Right renal pelvis (tissue), 4 donors: Measurements from ENCODE around the gene CAPZB. TPM values are rescaled to one million over a fixed set of nuclear protein-coding genes. Genes with fewer than 3 reads are reported as not detected.
"Not testable (repeated sequence)": the region's sequence is repeated elsewhere in the genome, so short reads cannot be mapped to it uniquely, and the experiment has no call there.

ENCODE experiments used
- DNase-seq, 4 donors: peaks; one replicate each; pipeline ENCODE4 v3.0.0-alpha.2; 2013; ENCODE audit warnings: low read depth in 4 of 4, low spot score in 3 of 4, missing footprints in 1 of 4
- polyA plus RNA-seq, 4 donors: library from polyadenylated mRNA; unstranded; fragments of 120-200 nt; gene quantifications; one replicate each; pipeline ENCODE4 v1.2.1, GENCODE V29; 2013; ENCODE audit not compliant: insufficient read length in 4 of 4

The CAPZB gene
- polyA plus RNA-seq, 4 donors, result 248 to 277 (median 264) TPM

DNA sequence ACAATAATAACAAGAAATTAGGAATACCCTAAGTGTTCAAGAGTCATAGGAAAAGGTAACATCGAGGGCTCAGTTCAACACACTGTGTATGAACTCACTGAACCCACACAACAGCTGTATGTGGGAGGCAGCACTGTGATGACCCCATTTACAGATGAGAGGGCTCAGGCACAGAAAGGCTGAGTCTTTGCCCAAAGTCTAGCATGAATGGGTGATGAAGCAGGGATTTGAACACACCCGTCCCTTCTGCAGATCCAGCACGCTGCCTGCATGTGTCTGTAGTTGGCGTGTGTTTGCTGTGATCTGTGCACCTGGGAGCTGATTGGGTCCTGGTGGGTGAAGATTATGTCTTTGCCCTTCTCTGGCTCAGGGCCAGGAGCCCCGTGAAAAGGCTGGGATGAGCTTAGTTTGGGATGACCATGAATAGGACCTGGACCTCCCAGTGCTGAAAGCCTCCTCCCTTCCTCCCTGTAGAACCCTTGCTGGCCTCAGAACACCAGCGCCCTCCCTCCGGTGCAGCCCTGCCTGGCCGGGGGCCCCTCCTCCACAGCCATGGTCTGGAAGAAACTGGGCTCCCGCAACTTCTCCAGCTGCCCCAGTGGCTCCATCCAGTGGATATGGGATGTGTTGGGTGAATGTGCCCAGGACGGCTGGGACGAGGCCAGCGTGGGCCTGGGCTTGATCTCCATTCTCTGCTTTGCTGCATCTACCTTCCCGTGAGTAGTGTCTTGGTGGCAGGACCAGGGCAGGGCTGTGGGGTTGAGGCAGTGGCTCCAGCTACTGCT lies 168.0 kb downstream of the CAPZB start:
- no peak for DNase-seq

DNA sequence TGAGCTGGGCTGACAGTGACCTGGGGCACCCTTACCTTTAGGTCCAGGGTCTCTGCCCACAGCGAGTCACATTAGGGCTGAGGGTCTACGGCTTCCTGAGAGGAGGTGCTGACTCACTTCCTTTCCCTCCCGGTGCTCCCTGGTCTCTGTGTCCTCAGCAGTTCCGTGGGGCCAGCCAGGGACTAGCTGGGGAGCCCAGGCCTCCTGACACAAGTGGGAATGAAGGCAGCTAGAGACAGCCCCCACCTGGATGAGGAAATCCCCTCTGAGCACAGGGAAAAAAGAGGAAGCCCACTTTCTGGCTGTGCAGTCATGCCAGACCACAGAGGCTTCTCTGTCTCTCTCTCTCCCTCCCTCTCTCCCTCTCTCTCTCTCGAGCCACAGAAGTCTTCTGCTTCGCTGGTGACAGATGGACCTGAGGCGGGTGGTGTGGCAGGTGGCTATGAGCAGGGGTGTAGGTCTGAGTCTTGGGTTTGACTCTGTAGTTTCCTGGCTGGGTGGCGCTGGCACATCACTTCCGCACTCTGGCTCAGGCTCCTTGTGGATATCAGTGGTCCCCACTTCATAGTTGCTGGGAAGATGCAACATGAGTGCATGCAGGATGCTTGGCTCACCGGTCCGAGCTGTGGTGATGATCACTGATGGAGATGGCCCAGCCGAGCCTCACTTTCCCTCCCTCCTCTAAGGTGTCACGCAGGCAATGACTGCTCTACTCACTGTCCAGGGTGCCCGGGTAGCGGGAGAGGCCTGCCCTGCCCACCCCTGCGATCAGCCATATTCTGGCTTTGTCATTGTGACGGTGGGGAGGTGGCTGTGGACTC lies 169.8 kb downstream of the CAPZB start:
- no peak for DNase-seq

DNA sequence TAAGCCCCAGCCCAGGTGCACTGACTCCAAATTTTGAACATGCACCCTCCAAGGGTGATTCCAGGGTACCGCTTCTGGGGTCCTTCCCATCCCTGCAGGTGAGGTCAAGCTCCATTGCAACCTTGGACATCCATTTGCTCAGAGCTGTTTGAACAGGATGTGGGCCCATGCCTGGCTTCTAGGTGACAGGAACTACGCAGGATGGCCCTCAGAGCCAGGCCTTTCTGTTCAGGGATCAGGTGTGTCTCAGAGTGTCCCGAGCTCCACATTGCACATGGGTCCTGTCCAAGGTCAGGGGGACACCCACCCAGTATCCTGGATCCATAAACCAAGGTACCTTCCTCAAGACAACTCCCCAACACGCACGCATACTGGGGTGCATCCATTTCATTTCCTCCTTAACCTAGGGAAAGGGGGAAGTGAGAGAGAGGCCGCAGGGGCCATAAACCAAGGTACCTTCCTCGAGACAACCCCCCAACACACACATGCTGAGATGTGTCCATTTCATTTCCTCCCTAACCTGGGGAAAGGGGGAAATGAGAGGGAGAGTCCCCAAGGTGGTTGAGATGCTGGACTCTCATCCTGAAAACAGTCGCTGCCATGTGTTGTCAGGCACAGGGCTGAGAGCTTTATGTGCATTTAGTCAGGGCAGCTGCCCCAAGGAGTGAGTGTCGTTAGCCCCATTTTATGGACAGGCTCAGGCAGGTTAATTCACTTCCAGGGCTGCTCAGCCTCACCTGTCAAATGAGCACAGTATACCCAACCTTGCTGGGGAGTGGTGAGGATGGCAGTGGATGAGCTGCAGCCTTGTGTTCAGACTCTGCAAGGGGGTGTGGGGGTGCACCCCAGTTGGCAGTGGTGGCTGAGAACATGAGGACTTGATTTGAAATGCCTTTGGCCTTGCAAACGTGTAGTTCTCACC lies 171.1 kb downstream of the CAPZB start:
- no peak for DNase-seq

DNA sequence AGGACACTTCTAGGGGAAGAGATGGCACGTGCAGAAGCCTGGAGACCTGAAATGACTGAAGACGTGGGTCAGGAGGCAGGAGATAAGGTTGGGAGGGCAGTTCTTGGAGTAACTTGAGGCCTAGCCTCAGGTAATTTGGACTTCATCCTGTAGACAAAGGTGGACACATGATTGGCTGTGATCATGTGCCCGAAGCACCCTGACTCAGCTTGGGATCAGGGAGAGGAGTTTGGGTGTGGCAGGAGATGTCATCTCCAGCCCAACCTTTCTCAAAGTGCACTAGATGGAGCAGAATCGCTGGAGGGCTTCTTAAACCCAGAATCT lies 171.7 kb downstream of the CAPZB start:
- DNase-seq, result no peak

DNA sequence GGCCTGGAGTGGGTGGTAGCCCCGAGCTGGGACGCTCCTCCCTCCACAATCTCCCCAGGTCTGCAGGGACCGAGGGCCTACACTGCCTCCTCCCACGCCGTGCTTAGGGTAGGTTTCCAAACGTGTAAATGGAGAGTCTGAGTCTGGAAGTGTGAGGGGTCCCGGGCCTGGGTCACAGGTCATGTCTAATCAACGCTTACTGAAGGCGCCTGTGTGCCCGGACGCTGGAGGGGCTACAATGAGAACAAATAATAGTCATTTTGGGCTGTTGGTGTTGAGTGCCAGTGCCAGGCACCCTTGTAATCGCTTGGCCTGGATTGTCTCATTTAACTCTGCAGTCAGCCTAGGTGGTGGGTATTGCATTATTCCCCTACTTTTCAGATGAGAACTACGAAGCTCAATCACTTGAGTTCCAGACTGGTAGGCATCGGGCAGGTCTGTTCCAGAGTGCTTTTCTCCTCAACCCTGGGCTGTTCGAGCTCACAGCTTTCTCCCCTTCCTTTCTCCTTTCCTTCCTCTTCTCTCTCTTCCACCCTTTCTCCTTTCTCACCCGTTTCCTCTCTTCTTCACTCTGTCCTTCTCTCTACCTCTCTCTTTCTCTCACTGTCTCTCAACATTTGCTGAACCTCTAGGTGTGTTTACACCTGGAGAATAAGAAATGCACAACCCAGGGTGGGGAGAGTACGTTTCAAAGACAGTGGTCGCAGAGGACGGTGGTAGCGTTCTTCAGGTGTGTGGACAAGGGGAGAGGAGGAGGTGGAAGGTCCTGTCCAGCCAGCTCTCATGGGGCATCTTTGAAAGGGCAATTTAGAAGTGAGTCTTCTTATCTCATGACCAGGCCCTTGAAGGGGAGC lies 172.3 kb downstream of the CAPZB start:
- DNase-seq, result no peak

DNA sequence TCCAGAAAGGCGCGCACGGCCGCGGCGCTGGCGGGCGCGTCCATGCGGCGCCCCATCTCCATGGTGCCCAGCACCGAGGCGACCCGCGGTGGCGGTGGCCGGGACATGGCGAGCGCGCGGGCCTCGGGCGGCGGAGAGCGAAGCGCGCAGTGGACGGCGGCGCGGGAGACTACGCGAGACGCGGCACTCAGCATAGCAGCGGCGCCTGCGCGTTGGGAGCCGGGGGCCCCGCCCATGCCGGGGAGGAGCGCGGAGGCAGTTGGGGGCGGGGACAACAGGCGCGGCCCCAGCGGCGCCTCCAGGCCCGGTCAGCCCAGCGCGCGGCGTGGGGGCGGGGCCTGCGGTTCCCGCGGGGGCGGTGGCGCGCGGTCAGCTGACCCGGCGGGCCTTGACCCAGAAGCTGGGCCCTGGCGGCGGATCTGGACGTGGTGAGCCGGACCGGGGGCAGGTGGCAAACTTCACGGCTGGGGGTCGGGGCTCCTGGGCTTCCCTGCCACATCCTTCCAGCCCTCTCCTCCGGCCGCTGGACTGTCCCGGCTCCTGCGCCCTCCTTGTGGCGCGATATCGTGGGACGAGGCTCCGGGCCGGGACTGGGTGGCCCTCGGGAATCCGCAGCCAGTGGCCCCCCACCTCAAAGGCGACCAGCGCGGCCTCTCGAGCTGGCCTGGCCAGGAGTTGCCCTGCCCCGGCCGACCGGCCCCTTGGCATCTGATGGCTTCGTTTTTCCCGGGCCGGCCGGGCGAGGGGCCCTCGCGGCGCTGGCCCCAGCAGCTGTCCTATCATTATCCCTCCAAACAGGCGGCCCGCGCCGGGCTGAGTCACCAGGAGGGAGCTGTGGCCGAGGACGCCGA lies 173.2 kb downstream of the CAPZB start, which contains the start of the genes AKR7A2 and SLC66A1:
AKR7A2 (minus strand) TSS at position 214 of the 851 bp plus-strand sequence; CDS start at position 194, 20 bp downstream.
SLC66A1 (plus strand) TSS at position 396 of the 851 bp plus-strand sequence. CDS start 5,352 bp downstream, outside the sequence.
- peak; percentile 84 to 91 (median 90) for DNase-seq

DNA sequence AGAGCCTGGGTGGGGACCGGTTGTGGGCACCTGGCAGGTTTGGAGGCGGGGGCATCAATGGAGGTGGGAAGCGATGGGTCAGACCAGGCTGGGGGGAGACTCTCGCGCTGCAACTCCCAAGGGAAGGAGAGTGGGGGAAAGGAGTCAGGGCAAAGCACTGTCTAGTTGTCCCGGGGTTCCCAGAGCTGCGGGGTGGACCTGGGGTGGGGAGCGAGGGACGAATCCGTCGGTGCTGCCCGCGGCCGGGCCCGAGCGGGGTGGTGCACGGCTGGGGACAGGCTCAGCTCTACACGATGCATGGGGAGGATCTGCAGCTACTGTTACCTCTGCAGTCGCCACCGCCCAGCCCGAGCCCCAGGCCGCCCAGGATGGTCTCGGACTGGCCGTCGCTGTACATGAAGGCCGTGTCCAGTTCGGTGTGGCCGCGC lies 173.8 kb downstream of the CAPZB start:
- no peak for DNase-seq

DNA sequence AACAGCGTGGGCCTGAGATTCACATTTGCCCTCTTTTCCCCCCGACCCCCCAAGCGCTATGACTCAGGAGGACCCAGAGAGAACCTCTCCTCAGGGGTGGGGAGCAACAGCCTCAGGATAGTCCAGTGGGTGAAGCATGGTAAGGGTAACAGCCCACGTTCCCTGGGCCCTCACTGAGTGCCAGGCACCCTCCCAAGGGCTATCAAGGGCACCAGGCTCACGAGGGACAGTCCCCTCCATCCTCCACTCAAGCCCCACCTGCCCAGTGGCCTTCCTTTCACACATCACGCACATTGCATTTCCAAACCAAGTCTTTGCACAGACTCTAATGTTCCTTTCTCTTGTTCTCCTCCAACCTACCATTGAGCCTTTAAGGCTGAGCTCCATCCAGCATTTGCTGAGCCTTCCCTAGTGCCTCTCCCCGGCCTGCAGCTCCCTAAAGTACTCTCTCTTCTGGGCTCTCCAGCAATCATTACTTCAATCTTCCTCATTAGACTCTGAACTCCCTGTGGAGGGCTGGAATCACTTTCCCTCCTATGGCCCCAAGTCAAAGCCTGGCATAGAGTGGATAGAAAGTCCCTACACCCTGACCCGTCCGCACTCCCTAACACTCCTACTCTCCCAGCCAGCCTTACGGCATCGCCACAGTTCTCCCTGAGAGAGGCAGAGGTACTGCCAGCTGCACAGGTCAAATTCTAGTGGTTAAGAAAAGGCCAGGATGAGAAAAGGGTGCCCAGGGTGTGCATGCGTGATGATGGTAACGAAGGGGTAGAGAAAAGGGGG lies 174.4 kb downstream of the CAPZB start:
- DNase-seq, result no peak

DNA sequence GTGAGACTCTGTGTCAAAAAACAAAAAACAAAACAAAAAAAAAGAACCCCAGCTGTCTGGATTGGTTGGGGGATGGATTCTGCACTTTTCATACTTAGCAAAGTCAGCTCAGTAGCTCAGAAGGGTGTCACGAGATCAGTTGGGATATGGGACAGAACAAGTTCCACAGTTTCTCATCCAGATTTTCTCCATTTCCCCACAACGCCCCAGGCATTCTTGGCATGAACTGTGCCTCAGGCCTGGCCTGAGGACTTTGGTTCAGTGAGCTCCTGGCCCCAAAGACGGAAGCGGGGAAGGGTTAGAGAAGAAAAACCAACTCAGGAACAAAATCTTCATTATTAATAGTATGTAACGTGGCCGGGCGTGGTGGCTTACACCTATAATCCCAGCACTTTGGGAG lies 175.3 kb downstream of the CAPZB start:
- DNase-seq, result no peak

DNA sequence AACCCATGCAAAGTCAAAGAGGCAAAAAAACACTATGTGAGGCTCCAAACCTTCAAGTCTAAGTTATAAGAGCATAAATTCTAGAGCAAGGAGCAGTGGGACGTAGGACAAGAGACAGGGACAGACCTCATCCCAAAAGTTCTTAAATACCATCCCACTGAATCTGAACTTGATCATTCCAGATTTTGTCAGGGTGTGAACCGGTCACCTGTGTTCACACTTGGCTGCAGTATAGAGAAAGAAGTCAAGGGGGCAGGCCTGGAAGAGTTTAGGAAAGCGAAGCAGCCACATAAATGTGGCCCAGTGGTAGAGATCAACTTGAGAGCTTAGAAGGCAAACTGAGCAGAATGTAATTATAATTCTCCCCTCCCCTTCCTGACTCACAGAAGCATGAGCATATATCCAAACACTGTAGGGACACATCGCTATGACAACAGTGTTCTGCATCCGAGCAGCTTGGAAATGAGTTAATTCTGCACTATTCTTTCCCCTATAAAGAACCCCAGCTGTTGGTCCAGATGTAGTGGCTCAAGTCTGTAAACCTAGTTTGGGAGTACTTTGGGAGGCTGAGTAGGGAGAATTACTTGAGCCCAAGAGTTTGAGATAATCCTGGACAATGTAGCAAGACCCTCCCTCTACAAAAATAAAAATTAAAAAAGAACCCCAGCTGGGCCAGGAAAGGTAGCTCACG lies 176.1 kb downstream of the CAPZB start:
- DNase-seq, result no peak

DNA sequence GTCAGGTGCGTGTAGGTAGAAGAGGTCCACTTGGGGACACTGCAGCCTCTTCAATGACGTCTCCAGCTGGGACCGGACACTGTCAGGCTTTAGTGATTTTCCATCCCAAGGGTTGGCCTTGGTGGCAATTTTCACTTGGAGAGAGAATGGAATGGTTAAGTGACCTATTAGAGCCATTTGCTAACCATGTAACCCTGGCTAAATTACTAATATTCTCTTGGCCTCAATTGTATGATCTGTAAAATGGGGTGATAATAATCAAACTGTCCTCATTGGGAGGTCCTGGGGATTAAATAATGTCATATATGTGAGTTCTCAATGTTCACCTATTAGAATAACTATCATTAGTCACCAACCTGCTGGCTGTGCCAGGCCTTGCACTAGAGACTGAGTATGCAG lies 176.8 kb downstream of the CAPZB start:
- no peak for DNase-seq

DNA sequence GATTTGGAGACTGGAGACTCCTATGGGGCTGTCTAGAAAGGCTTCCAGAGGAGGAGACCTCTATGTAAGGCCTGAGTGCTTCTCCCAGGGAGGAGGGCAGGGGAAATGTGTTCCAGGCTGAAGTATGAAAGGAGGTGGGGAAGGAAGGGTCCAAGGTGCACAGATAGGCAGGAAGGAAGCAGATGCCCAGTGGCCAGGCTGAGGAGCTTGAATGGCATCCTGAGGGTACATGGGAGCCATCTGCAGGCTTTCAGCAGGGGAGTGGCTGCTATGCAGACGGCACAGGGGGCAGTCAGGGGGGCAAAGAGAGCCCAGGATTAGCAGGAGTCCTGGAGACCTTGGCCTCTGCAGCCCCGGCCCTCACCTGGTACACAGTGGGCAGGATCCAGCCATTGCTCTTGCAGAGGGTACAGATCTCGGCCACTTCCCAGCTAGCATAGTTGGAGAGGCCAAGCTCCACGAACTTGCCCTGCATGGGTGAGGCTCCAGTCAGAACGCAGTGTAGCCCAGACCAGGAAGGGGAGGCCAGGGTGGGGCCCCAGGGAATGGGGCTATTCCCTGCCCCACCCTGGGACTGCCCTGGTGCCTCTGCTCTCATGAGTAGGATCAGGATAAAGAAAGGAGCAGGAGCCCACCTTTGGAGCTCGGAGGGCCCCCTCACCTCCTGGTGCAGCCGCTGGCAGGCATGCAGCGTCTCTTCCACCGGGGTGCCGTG lies 177.4 kb downstream of the CAPZB start:
- DNase-seq, result no peak

DNA sequence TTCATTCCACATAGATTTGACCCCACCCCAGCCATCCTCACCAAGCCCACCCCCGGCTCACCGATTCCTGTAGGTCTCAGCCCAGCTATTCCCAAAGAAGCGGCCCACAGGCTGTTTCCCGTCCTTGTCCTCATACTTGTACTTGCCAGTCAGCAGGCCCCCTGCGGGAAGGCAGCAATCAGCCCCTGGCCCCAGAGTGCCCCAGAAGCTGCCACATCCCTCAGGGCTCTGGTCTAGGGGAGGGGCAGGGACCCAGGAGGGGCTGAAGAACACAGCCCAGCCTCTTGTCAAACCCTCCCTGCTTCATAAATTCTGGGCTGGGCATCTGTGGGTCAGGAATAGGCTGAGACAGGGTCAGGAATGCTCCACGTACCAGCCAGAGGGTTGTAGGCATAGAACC lies 178.4 kb downstream of the CAPZB start:
- DNase-seq, result no peak

DNA sequence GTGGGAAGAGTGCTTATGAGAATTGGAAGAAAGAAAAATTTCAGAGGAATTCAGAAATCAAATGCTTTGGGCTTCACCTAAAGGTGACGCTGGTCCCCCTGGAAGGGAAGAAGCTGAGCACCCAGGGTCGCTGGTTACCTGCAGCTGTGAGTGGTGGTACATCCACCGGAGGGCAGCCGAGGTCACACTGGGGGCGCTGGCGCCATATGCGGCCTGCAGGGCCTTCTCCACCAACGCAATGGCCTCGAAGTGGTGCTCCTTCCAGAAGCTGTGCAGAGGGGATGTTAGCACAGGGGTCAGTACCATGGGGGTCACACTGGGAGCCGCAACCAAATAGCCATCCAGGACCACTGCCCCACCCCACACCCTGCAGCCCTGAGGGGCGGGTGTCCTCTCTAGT lies 179.5 kb downstream of the CAPZB start:
- DNase-seq, result no peak

DNA sequence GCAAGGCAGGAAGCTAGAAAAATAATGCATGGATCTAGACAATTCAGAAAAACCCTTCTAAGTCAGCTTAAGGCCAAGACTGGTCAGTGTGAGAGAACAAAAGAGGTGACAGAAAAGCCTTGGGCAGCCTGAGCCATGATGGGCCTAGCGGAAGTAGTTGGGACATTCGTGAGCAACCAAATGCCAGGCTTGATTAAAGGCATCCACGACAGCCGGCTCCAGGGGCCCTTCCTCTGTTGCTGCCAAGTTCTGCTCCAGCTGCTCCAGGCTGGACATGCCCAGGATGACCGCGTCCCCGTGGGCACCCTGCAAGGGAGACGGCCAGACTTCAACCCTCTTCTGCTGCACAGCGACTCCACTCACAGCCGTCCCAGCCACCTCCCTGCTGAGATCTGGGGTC lies 181.3 kb downstream of the CAPZB start:
- DNase-seq, result not testable (repeated sequence)

DNA sequence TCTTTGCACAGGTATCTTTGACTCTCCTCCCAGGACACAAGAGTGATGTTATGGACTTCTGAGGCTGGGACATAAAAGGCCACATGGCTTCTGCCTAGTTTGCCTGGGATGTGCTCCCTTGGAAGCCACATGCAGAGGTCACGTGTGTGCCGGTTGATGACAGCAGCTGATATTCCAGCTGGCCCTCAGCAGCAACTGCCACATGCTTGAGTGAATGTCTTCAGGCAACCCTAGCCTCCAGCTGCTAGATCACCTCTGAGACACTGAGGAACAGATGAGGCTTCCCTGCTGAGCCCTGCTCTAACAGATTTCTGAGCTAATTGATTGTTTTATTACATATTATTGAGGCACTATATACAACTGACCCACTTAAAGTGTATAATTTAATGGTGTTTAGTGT lies 185.1 kb downstream of the CAPZB start:
- no peak for DNase-seq

DNA sequence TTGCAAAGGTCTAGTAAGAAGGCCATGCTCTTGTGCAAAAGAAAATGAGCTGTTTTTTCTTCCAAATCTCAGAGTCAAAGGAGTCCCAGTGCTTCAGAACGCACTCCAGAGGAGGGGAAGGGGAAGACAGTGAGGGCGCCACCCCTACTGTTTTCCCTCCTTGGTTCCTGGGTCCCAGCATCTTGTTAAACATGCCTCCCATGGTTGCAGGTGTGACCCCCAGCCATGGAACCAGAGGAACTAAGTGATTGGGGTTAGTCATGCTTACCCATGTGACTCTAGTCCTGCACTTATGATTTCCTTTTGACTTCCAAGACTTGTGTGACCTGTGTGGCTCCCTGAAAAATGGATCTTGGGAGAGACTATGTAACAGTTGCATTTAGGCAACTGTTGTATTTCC lies 190.7 kb downstream of the CAPZB start:
- no peak for DNase-seq
